ENCODE data around the gene SSUH2.
"Not testable (repeated sequence)": the region's sequence is repeated elsewhere in the genome, so short reads cannot be mapped to it uniquely, and the experiment has no call there.

SSUH2 gene, protein sequence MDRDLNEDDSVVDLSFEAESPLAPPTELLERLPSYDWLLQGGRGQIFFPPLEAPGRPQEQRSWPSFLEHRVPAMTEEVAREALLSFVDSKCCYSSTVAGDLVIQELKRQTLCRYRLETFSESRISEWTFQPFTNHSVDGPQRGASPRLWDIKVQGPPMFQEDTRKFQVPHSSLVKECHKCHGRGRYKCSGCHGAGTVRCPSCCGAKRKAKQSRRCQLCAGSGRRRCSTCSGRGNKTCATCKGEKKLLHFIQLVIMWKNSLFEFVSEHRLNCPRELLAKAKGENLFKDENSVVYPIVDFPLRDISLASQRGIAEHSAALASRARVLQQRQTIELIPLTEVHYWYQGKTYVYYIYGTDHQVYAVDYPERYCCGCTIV

DNA sequence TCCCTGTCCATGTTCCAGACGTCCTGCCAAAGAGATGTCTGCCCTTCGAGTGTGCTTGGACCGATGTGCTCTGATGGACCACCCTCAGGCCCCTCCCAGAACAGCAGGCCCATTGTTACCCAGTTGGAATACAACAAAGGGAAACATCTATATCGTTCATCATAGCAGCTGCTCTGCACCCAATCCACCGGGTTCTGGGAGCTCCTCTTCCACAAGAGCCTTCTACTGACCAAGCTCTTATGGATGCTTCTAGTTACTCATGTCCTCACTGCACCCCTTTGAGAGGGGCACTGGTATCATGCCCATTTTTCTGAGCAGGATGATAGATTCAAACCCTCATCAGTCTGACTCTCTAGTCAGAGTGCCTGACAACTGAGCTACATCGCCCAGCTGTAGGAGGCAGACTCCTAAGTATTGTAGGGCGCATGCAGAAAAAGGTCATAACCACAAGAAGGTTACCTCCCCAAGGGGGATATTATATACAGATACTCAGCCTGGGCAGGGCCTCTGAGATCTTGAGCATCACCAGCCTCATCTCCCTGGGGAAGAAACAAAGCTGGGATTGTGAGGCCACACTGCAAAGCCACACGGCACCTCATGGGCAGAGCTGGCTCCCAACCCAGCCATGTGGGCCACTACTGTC is at the start of gene SSUH2:
SSUH2 (minus strand) TSS at position 51 of the 643 bp plus-strand sequence; CDS start at position 11, 40 bp downstream.
- no peak for DNase-seq (ENCODE audit: low read depth in 3 of 3)

DNA sequence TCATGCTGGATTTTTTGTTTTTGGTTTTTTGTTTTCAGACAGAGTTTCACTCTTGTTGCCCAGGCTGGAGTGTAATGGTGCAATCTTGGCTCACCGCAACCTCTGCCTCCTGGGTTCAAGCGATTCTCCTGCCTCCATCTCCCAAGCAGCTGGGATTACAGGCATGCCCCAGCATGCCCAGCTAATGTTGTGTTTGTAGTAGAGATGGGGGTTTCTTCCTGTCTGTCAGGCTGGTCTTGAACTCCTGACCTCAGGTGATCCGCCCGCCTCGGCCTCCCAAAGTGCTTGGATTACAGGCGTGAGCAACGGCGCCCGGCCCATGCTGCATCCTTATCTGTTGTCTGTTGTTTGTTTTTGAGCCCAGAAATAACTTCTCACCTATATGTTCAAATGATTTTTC is 46.7 kb upstream of the SSUH2 start:
- not testable (repeated sequence) for DNase-seq (ENCODE audit: low read depth in 3 of 3)

DNA sequence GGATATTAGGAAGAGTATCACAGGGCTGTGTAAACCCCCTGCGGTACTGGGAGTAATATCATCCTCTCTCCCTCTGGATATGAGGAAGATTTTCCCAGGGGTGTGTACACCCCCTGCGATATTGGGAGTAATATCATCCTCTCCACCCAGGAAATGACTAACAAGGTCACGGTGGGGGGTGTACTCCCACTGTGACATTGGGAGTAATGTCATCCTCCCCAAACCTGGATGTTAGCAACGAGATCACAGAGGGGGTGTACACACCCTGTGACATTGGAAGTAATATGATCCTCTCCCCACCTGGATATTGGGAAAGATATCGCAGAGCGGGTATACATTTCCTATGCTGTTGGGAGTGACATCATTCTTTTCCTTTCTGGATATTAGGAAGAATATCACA is 40.4 kb upstream of the SSUH2 start:
- not testable (repeated sequence) for DNase-seq (ENCODE audit: low read depth in 3 of 3)

DNA sequence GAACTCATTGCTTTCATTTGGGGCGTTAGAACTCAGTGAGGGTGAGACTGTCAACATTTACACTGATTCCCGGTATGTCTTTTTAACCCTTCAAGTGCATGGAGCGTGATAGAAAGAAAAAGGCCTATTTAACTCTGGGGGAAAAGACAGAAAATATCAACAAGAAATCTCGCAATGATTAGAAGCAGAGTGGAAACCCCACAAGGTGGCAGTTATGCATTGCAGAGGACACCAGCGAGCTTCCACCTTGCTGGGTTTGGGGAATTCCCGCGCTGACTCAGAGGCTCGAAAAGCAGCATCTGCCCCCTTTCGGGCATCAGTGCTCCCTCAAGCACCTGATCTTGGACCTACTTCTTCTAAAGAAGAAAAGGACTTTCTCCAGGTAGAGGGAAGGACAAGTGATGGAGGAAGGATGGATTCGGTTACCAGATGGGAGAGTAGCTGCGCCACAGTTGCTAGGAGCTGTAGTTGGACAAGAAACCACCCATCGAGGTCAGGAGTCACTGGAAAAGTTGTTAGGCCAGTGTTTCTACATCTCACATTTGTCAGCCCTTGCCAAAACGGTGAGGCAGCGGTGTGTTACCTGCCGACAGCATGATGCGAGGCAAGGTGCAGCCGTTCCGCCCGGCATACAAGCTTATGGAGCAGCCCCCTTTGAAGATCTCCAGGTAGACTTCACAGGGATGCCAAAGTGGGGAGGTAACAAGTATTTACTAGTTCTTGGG is 38.4 kb upstream of the SSUH2 start:
- DNase-seq (ENCODE audit: low read depth in 3 of 3): peak in 1 of 3 experiments; percentile 9

DNA sequence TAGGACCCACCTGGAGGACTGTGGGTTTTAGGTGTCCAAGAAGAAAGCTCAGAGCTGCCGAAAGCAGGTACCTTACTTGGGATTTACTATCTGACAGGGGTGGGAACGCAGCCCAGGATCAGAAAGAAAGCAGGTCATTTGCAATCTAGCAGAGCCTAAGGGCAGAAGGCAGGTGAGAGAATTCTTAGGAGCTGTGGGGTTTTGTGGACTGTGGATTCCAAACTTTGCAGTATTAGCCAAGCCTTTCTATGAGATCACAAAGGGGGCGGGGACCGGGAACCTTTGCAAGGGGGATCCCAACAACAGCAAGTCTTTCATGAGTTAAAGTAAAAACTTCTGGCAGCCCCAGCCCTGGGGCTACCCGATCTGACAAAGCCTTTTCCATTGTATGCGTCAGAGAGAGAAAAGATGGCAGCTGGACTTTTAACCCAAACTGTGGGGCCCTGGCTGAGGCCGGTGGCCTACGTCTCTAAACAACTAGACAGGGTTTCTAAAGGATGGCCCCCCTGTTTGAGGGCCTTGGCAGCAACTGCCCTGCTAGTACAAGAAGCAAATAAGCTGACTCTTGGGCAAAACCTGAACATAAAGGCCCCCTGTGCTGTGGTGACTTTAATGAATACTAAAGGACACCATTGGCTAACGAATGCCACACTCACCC is 37.4 kb upstream of the SSUH2 start:
- not testable (repeated sequence) for DNase-seq (ENCODE audit: low read depth in 3 of 3)

DNA sequence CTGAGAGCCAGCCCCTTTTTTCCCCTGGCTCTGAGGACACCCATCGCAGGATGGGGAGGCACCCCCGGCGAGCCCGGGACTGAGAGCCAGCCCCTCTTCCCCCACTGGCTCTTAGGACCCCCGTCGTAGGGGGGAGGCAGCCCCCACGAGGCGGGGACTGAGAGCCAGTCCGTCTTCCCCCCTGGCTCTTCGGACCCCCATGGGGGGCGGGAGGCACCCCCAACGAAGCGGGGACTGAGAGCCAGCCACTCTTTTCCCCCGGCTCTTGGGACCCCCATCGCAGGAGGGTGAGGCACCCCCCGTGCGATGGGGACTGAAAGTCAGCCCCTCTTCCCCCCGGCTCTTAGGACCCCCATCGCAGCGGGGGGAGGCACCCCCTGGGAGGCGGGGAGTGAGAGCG is 36.8 kb upstream of the SSUH2 start:
- no peak for DNase-seq (ENCODE audit: low read depth in 3 of 3)

DNA sequence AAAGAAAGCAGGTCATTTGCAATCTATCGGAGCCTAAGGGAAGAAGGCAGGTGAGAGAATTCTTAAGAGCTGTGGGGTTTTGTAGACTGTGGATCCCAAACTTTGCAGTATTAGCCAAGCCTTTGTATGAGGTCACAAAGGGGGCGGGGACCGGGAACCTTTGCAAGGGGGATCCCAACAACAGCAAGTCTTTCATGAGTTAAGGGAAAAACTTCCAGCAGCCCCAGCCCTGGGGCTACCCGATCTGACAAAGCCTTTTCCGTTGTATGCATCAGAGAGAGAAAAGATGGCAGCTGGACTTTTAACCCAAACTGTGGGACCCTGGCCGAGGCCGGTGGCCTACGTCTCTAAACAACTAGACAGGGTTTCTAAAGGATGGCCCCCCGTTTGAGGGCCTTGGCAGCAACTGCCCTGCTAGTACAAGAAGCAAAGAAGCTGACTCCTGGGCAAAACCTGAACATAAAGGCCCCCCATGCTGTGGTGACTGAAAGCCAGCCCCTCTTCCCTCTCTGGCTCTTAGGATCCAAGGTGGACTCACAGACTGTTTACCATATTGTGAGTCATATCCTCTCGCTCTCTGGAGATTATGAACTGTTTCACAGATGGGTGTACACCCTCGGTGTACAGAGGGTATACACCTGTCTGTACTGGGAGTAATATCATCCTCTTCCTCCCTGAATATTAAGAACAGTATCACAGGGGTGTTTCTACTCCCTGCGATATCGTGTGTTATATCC is 35.4 kb upstream of the SSUH2 start:
- not testable (repeated sequence) for DNase-seq (ENCODE audit: low read depth in 3 of 3)

DNA sequence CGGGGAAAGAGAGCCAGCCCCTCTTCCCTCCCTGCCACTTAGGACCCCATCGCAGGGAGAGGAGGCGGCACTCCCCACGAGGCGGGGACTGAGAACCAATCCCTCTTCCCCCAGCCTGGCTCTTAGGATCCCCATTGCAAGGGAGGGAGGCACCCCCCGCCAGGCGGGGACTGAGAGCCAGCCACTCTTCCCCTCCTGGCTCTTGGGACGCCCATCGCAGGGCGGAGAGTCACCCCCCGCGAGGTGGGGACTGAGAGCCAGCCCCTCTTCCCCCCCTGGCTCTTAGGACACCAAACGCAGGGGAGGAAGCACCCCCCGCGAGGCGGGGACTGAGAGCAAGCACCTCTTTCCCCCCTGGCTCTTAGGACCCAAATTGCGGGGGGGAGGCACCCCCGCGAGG is 34.2 kb upstream of the SSUH2 start:
- DNase-seq (ENCODE audit: low read depth in 3 of 3): no peak

DNA sequence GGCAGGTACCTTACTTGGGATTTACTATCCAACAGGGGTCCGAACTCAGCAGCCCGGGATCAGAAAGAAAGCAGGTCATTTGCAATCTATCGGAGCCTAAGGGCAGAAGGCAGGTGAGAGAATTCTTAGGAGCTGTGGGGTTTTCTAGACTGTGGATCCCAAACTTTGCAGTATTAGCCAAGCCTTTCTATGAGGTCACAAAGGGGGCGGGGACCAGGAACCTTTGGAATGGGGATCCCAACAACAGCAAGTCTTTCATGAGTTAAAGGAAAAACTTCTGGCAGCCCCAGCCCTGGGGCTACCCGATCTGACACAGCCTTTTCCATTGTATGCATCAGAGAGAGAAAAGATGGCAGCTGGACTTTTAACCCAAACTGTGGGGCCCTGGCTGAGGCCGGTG is 32.7 kb upstream of the SSUH2 start:
- not testable (repeated sequence) for DNase-seq (ENCODE audit: low read depth in 3 of 3)

DNA sequence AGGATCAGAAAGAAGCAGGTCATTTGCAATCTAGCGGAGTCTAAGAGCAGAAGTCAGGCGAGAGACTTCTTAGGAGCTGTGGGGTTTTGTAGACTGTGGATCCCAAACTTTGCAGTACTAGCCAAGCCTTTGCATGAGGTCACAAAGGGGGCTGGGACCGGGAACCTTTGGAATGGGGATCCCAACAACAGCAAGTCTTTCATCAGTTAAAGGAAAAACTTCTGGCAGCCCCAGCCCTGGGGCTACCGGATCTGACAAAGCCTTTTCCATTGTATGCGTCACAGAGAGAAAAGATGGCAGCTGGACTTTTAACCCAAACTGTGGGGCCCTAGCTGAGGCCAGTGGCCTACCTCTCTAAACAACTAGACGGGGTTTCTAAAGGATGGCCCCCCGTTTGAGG is 31.0 kb upstream of the SSUH2 start:
- DNase-seq (ENCODE audit: low read depth in 3 of 3): not testable (repeated sequence)

DNA sequence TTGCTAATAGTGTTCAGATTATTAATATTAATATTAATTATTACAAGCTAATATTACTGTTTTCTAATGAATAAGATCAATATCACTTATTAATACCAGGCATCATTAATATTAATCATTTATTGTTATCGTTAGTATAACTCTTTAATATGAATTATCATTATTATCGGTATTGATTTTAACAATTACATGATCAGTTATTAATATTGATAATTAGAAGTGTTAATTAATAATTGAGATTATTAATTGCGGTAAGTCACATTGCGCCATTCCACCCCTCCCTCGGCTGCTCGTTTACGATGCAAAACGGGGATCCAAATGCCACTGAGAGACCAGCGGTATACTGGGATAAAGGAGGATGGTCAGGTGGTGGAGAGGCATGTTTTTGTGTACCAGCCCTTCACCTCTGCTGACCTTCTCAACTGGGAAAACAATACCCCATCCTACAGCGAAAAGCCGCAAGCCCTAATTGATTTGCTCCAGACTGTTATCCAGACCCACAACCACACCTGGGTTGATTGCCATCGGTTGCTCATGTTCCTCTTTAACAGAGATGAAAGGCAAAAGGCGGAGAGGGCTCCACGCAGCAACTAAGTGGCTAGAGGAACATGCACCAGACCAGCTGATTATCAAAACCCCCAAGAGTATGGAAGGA is 28.6 kb upstream of the SSUH2 start:
- DNase-seq (ENCODE audit: low read depth in 3 of 3): no peak

DNA sequence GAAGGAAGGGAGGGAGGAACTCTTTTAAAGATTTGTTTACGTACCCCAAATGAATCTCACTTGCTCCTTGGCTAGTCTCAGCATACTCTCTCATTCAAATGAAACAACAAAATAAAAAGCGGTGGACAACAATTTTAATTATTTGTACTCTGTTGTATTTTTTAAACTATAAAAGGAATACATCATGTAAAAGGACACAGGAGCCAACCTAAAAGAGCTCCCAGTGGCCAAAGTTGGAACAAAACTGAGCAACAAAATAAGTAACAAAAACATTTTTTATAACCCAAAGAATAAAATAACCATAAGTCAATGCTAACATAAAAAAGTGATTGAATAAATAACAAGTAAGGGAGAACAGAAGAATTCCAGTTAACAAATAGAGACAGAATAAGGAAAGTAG is 24.4 kb upstream of the SSUH2 start:
- DNase-seq (ENCODE audit: low read depth in 3 of 3): no peak

DNA sequence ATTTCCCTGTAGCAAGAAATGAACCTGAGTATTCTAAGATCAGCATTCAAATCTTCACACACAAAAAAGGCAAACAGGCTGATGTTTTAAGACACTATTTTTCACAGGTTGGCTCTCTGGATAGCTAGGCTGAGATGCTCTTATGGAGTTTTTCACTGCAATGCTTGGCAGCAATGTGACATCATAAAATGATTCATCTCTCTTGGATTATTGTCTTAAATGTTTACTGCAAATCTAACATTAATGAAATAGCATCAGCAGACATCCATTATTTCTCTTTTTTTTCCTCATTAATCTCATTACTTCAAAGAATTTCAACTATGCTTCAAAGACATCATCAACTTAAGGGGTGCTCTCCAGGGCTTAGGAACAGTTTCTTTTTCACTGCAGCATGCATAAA is 23.6 kb upstream of the SSUH2 start:
- DNase-seq (ENCODE audit: low read depth in 3 of 3): no peak

DNA sequence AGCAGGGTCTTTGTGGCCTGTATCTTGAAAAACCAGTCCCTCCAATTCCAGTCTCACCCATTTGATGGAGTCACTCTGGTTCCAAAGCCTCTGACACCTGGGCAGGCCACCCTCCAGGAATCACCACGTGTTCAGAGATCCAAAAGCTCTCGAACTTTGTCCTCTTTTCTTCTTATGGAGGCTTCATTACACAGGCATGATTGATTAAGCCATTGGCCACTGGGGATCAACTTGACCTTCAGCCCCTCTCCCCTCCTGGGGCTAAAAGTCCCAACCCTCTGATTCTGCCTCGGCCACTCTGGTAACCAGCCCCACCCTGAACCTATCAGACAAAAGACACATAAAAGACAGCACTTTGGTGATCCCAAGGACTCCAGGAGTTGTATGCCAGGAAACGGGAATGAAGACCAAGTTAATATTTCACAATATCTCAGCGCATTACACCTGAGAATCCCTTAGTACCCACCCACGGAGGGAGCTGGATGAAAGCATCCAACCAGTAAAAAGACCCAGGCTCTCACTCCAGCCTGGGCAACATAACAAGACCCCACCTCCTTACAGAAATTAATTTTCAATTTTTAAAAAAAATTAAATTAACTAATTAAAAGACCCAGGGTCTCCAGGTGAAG is 23.0 kb upstream of the SSUH2 start:
- no peak for DNase-seq (ENCODE audit: low read depth in 3 of 3)

DNA sequence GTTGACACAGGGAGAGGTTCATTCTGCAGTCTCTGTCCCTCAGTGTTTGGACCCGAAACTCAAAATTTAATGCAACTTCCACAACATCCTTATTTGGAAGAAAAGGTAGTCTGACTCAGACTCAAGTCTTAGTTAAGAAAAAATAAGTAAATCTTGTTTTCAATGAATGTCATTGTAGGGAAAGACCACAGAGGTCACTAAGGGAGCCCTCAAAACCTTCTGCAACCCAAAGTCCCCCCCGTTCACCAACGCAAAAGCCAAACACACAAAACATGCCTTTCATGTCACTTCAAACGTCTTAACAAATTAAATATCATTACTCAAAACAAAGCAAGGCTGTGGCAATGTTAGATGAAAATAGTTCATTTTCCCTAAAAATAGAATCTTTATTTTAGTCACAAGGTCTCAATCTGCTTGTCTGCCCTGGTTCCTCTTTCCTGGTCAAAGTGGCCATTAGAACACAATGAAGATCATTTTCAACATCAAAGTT is 20.9 kb upstream of the SSUH2 start:
- DNase-seq (ENCODE audit: low read depth in 3 of 3): no peak

DNA sequence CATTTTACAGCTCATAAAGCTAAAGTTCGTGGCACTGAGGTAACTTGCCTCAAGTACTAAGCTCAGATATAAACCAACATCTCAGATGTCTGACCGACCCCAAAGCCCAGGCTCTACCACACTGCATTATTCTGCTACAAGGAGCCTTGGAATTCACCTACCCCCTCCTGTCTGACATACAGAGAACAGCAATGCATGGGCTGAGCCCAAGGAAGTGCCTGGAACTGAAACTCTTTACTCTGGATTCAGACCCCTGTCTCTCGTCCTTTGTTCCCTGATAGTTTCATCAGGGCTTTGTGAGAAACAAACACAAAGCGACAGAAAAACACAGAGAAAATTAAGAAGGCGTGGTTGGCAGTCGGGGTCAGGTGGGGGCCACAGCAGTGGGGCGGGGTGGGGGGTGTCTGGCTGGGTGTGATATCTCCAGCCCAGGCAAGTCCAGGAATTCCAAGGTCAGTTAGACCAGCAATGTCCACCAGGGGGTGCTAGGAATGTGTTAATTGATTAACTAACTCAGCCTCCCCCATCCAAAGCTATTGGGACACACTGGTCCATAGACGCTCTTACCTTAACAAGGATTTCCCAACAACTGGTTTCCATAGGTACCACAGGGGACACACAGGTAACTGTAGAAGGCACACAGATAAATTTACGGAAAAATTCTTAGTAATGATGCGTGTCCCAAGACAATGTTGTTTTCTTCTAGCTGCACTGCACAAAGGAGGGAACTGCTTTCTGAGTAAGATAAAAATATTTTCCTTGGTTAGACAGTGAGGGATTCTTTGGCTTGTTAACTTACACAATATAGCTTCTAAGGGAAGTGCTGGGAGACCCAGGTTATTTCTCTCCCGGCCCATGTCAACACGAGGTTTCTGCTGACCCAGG is 18.8 kb upstream of the SSUH2 start:
- peak in 2 of 3 experiments; percentile 10 to 41 for DNase-seq (ENCODE audit: low read depth in 3 of 3)

DNA sequence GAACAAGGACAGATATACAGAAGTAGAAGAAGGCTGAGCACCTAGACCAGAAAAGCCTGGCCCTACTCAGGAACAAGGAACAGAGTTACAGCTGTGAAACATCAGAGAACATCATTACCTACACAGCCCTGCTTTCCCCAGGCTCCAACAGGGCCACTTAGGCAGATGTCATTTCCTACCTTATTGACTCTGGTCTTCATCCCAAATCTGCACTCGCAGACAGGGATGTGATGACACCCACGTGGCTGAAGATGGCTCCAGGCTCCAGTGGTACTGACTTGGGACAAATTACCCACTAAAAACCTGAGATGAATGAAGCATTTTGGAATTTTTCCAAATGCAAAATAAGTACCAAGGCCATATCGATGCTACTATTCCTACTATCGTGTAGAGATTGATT is 18.0 kb upstream of the SSUH2 start:
- no peak for DNase-seq (ENCODE audit: low read depth in 3 of 3)

DNA sequence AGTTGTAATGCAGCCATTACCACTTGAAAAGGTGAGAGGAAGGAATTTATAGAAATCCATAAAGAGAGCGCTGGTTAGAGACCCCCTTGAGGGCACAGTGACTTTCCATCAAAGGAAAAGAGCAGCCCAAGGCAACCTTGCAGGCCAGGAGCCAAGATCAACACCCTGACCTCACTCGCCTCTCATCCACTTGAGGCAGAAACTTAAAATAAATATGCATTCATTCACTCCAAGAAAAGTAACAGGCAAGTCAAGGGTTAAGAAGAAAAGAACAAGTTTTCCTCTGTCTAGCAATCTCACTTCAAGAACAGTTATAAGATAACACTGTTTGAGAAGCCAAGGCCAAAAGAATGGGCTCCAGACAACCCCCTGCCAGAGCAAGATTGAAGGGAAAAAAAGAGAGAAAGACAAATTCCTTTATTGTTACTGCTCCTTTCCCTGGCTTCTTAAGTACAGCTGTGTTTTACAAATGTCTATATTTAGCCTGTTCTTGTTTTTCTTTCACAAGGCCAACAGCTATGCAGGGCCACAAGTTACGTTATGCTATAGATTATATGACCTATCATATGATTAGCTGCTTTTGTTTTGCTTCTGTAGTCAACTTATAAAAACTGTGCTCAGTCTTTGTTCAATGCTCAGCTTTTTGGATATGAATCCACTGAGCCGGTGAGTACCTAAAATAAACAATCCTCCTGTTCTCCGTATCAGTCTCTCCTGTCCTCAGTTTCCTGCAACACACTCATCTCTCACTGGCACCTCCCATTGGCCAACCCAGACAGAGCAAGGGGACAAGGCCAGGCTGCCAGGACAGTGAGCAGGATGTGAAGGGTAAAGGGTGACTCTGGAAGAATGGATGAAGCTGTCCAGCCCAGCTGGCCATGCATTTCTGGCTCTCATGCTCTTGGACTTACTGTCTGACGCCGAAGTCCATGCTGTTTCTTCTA is 15.8 kb upstream of the SSUH2 start:
- DNase-seq (ENCODE audit: low read depth in 3 of 3): no peak

Data from stimulated activated CD4-positive, alpha-beta T cell treated with anti-CD3 and anti-CD28 coated beads, TNF-alpha, amount 100 ng/mL, for 24 hours (primary cell).